Panc1 (cell line): ENCODE measurements around the gene PFKFB3. TPM values are rescaled to one million over a fixed set of nuclear protein-coding genes. Genes with fewer than 3 reads are reported as not detected.

Experiments
- ATAC-seq: fragments of 200-7000 bp; cut with Tn5 transposase; 2 replicates; pipeline ENCODE4 v1.9.1; 2020; ENCODE audit warnings: mild to moderate bottlenecking, moderate library complexity
- BruUV-seq: library from RNA; stranded (reverse); fragments of 400-500 nt; replicated peaks from 2 replicates; lab custom pipeline; 2021; lab: Mats Ljungman, UMichigan
- CTCF ChIA-PET: fragments of 300-600 bp; sonication (Branson Sonifier 250); formaldehyde crosslinking; loops from one replicate; lab custom pipeline; 2022; ENCODE audit warnings: antibody characterized with exemption; lab: Charles Lee
- POLR2A ChIA-PET: fragments of 300-600 bp; sonication (Branson Sonifier 250); formaldehyde crosslinking; loops from one replicate; lab custom pipeline; 2022; ENCODE audit warnings: antibody characterized with exemption; lab: Charles Lee
- DNase-seq: peaks from one replicate; pipeline ENCODE4 v3.0.0-alpha.2; 2010; ENCODE audit warnings: low read depth, low spot score
- H3K27ac ChIP-seq: 2 replicates; pipeline ENCODE4 v1.5.1; 2011; ENCODE audit warnings: mild to moderate bottlenecking, low read length, inconsistent platforms
- H3K27me3 ChIP-seq: fragments of 200-500 bp; sonication (Bioruptor generic); 2 replicates; pipeline ENCODE4 v1.6.0; 2014; ENCODE audit warnings: low read length, inconsistent platforms; ENCODE audit not compliant: control insufficient read depth, insufficient read depth
- H3K36me3 ChIP-seq: fragments of 200-500 bp; sonication (Bioruptor generic); 2 replicates; pipeline ENCODE4 v1.5.1; 2014; ENCODE audit warnings: inconsistent platforms, mild to moderate bottlenecking, low read length, moderate library complexity; ENCODE audit not compliant: control insufficient read depth, insufficient read depth
- H3K4me1 ChIP-seq: 2 replicates; pipeline ENCODE4 v1.5.1; 2011; ENCODE audit warnings: inconsistent platforms, mild to moderate bottlenecking, low read length, moderate library complexity; ENCODE audit not compliant: control insufficient read depth, insufficient read depth
- H3K4me3 ChIP-seq, 2 experiments: 2 replicates each; pipeline ENCODE4 v1.5.1; 2011 to 2012; ENCODE audit warnings: low read depth in 2 of 2, low read length in 2 of 2, mild to moderate bottlenecking in 2 of 2, inconsistent platforms in 1 of 2, moderate library complexity in 1 of 2
- H3K9me3 ChIP-seq: fragments of 200-500 bp; sonication (Bioruptor generic); 2 replicates; pipeline ENCODE4 v1.5.1; 2014; ENCODE audit warnings: low read depth, mild to moderate bottlenecking, inconsistent platforms, low read length, moderate library complexity; ENCODE audit not compliant: control insufficient read depth, insufficient read depth
- POLR2AphosphoS5 ChIP-seq: IDR thresholded peaks from 2 replicates; pipeline ENCODE4 v1.6.1; 2012; ENCODE audit warnings: mild to moderate bottlenecking, low read depth, low read length, moderate library complexity
- REST ChIP-seq, 2 experiments: IDR thresholded peaks; 2 replicates each; pipeline ENCODE4 v1.6.1; 2011 to 2012; ENCODE audit warnings: low read depth in 2 of 2, control low read depth in 1 of 2, low read length in 1 of 2, mild to moderate bottlenecking in 1 of 2, moderate library complexity in 1 of 2; ENCODE audit not compliant: insufficient read depth in 1 of 2
- SIN3A ChIP-seq: IDR thresholded peaks from 2 replicates; pipeline ENCODE4 v1.6.1; 2012; ENCODE audit warnings: low read depth, mild to moderate bottlenecking, low read length, moderate library complexity, borderline replicate concordance; ENCODE audit not compliant: insufficient read depth
- TCF7L2 ChIP-seq: IDR thresholded peaks from 2 replicates; pipeline ENCODE4 v1.6.1; 2011; ENCODE audit warnings: mild to moderate bottlenecking, low read depth, low read length, inconsistent platforms
- in situ Hi-C: cut with HindIII; loops from 2 replicates; pipeline ENCODE4 v1.10.0; 2016; ENCODE audit warnings: low sequenced_read_pairs, low pct_unique_long_range_greater_than_20kb
- intact Hi-C: fragments of 100-400 bp; cut with micrococcal nuclease; formaldehyde crosslinking; loops from one replicate; pipeline ENCODE4 v1.10.0; 2022; ENCODE audit not compliant: unreplicated experiment
- total RNA-seq: library from RNA; stranded (reverse); gene quantifications from one replicate; pipeline ENCODE4 v1.2.1, GENCODE V29; 2021; ENCODE audit not compliant: unreplicated experiment
- TF ChIP-seq, protein P1 (sequence below): fragments of 450-650 bp; IDR thresholded peaks from 2 replicates; pipeline ENCODE4 v1.5.1; 2017; ENCODE audit warnings: mild to moderate bottlenecking

The PFKFB3 gene
- total RNA-seq, 1 experiment from 2014 or later: 17.1 TPM

DNA sequence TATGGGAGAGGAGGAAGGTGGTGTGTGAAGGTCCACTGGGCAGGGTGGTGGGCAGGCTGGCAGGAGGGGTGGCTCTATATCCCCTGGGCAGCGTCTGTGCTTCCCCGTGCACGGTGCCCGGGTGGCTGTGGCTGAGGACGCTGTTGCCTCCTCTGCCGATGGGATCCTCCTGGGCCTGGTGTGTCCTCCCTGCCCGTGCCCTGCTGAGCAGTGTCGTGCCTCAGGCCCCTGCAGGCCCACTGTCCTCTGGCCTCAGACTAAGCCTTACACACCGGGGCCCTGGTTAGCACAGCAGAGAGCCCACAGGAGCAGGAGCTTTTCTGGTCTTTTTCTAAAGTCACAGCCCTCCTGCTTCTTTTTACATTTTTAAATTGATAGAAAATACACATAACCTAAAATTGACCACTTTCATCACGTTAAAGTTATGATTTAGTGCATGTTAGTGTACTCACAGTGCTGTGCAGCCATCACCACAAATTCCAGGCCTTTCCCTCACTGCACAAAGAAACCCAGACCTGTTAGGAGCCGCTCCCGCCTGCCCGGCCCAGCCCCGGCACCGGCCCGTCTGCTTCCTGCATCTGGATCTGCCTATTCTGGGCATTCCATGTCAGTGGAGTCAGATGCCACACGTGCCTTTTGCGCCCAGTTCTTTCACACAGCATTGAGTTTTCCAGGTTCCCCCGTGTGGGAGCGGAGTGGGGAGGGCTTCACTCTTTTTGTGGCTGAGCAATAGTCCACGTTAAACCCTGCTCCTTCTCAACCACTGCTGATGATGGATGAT, 19.4 kb downstream of the PFKFB3 start:
- Histone ChIP-seq H3K4me3 (no peak overlapping the region), H3K36me3 (no peaks in the 10 kb centered on the region), H3K9me3 (no peaks in the 10 kb centered on the region), H3K27me3 (no peaks in the 10 kb centered on the region), H3K4me1 (no peaks in the 10 kb centered on the region), H3K27ac (no peak overlapping the region)
- TF ChIP-seq POLR2AphosphoS5 (no peak), REST (IDR thresholded peaks at IDR 0.05; ENCODE audit: insufficient read depth in 1 of 2, low read depth in 2 of 2, low read length in 1 of 2) (no peak), TCF7L2 (no peak), SIN3A (no peak)
- TF ChIP-seq, protein P1, sequence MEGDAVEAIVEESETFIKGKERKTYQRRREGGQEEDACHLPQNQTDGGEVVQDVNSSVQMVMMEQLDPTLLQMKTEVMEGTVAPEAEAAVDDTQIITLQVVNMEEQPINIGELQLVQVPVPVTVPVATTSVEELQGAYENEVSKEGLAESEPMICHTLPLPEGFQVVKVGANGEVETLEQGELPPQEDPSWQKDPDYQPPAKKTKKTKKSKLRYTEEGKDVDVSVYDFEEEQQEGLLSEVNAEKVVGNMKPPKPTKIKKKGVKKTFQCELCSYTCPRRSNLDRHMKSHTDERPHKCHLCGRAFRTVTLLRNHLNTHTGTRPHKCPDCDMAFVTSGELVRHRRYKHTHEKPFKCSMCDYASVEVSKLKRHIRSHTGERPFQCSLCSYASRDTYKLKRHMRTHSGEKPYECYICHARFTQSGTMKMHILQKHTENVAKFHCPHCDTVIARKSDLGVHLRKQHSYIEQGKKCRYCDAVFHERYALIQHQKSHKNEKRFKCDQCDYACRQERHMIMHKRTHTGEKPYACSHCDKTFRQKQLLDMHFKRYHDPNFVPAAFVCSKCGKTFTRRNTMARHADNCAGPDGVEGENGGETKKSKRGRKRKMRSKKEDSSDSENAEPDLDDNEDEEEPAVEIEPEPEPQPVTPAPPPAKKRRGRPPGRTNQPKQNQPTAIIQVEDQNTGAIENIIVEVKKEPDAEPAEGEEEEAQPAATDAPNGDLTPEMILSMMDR: no peak
- ATAC-seq: peak; percentile 63; the same call in 1 of the 2 replicates
- POLR2A ChIA-PET: no interaction called here
- intact Hi-C loops (no loop called here), in situ Hi-C loops (no loop called here)
- CTCF ChIA-PET: no interaction called here
- DNase-seq: no peak
- no TSS peak for BruUV-seq

- no peaks in the 10 kb centered on the region for H3K36me3 ChIP-seq
- DNase-seq (no peak), ATAC-seq (no peak)
- intact Hi-C loops: no loop called here
- H3K4me3 ChIP-seq: no peak overlapping the region
- no peaks in the 10 kb centered on the region for H3K9me3 ChIP-seq
- CTCF ChIA-PET: no interaction called here
- no peak overlapping the region for H3K27ac ChIP-seq
- POLR2A ChIA-PET: no interaction called here
- TF ChIP-seq TCF7L2 (no peak), POLR2AphosphoS5 (no peak), SIN3A (no peak), REST (IDR thresholded peaks at IDR 0.05; ENCODE audit: insufficient read depth in 1 of 2, low read depth in 2 of 2, low read length in 1 of 2) (no peak)
- TF ChIP-seq, protein P1: no peak
- no peaks in the 10 kb centered on the region for H3K27me3 ChIP-seq
- in situ Hi-C loops: no loop called here
- H3K4me1 ChIP-seq: no peaks in the 10 kb centered on the region
- no TSS peak for BruUV-seq
Observed at GRCh38 chr10:6222755-6223154, 20.0 kb downstream of the PFKFB3 start.
